DOHH2 (cell line): Measurements from ENCODE around the gene HSF5.

Source experiments
- H3F3A ChIP-seq: fragments of 200-600 bp; sonication (generic), shearing (Covaris generic); 2 replicates; pipeline ENCODE4 v1.6.0; 2016; ENCODE audit warnings: antibody characterized with exemption, mild to moderate bottlenecking; ENCODE audit not compliant: control insufficient read depth, insufficient read depth
- H3K27ac ChIP-seq: fragments of 200-600 bp; sonication (generic); 2 replicates; pipeline ENCODE4 v1.5.1; 2014; ENCODE audit warnings: low read depth, mild to moderate bottlenecking, low read length, moderate library complexity
- H3K27me3 ChIP-seq: fragments of 200-600 bp; sonication (generic); 2 replicates; pipeline ENCODE4 v1.6.1; 2014; ENCODE audit warnings: mild to moderate bottlenecking, low read length, mixed read lengths; ENCODE audit not compliant: control insufficient read depth
- H3K36me3 ChIP-seq: fragments of 200-600 bp; sonication (generic); 2 replicates; pipeline ENCODE4 v1.6.1; 2014; ENCODE audit warnings: mild to moderate bottlenecking, low read length, moderate library complexity, mixed read lengths; ENCODE audit not compliant: control insufficient read depth
- H3K4me1 ChIP-seq: fragments of 200-600 bp; sonication (generic); 2 replicates; pipeline ENCODE4 v1.6.1; 2014; ENCODE audit warnings: mild to moderate bottlenecking, low read length, mixed read lengths; ENCODE audit not compliant: control insufficient read depth
- H3K4me2 ChIP-seq: fragments of 200-600 bp; sonication (generic); 2 replicates; pipeline ENCODE4 v1.6.0; 2014; ENCODE audit warnings: mild to moderate bottlenecking, low read length, moderate library complexity
- H3K4me3 ChIP-seq: fragments of 200-600 bp; sonication (generic); 2 replicates; pipeline ENCODE4 v1.5.1; 2014; ENCODE audit warnings: mild to moderate bottlenecking, low read length, mixed read lengths
- H3K79me2 ChIP-seq: fragments of 200-600 bp; sonication (generic); 2 replicates; pipeline ENCODE4 v1.6.1; 2014; ENCODE audit warnings: mild to moderate bottlenecking, low read length, mixed read lengths; ENCODE audit not compliant: control insufficient read depth
- H3K9me2 ChIP-seq: fragments of 200-600 bp; sonication (generic); replicated peaks from 2 replicates; pipeline ENCODE4 v1.6.1; 2014; ENCODE audit warnings: mild to moderate bottlenecking, low read length, mixed read lengths; ENCODE audit not compliant: control insufficient read depth
- H3K9me3 ChIP-seq: fragments of 200-600 bp; sonication (generic); 2 replicates; pipeline ENCODE4 v1.6.1; 2014; ENCODE audit warnings: antibody characterized with exemption, low read length, mixed read lengths; ENCODE audit not compliant: control insufficient read depth, insufficient read depth
- H4K20me1 ChIP-seq: fragments of 200-600 bp; sonication (generic); 2 replicates; pipeline ENCODE4 v1.6.0; 2014; ENCODE audit warnings: low read depth, mild to moderate bottlenecking, antibody characterized with exemption, low read length, moderate library complexity; ENCODE audit not compliant: control insufficient read depth, insufficient read depth
- EZH2phosphoT487 ChIP-seq: fragments of 200-600 bp; sonication (generic); IDR thresholded peaks from 2 replicates; pipeline ENCODE4 v1.6.1; 2017; ENCODE audit warnings: borderline replicate concordance, mild to moderate bottlenecking, antibody characterized with exemption, low read length, moderate library complexity, mixed read lengths
- TF ChIP-seq, protein P1 (sequence below): fragments of 200-600 bp; sonication (generic); IDR thresholded peaks from one replicate; pipeline ENCODE4 v1.5.1; 2014; ENCODE audit warnings: antibody characterized with exemption, mild to moderate bottlenecking, low read depth, low read length; ENCODE audit not compliant: poor library complexity, severe bottlenecking

HSF5 gene

GRCh38 chr17:58412064-58412703 lies 76.0 kb downstream of the HSF5 start:
- H4K20me1 ChIP-seq, result no peaks in the 10 kb centered on the region
- H3K27me3 ChIP-seq, result peaks cover 11% of the 10 kb centered on the region
- peaks cover 16% of the 10 kb centered on the region for H3K4me1 ChIP-seq
- no peak overlapping the region for H3K27ac ChIP-seq
- TF ChIP-seq, protein P1, sequence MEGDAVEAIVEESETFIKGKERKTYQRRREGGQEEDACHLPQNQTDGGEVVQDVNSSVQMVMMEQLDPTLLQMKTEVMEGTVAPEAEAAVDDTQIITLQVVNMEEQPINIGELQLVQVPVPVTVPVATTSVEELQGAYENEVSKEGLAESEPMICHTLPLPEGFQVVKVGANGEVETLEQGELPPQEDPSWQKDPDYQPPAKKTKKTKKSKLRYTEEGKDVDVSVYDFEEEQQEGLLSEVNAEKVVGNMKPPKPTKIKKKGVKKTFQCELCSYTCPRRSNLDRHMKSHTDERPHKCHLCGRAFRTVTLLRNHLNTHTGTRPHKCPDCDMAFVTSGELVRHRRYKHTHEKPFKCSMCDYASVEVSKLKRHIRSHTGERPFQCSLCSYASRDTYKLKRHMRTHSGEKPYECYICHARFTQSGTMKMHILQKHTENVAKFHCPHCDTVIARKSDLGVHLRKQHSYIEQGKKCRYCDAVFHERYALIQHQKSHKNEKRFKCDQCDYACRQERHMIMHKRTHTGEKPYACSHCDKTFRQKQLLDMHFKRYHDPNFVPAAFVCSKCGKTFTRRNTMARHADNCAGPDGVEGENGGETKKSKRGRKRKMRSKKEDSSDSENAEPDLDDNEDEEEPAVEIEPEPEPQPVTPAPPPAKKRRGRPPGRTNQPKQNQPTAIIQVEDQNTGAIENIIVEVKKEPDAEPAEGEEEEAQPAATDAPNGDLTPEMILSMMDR, result no peak
- 0 out of 2 replicates have a peak, but pooled peaks cover 4% of the 10 kb centered on the region for H3F3A ChIP-seq
- H3K9me2 ChIP-seq, result no peaks in the 10 kb centered on the region
- H3K4me2 ChIP-seq, result no peak overlapping the region
- H3K36me3 ChIP-seq, result no peaks in the 10 kb centered on the region
- no peaks in the 10 kb centered on the region for H3K79me2 ChIP-seq
- H3K4me3 ChIP-seq, result no peak overlapping the region
- H3K9me3 ChIP-seq, result no peaks in the 10 kb centered on the region

DNA sequence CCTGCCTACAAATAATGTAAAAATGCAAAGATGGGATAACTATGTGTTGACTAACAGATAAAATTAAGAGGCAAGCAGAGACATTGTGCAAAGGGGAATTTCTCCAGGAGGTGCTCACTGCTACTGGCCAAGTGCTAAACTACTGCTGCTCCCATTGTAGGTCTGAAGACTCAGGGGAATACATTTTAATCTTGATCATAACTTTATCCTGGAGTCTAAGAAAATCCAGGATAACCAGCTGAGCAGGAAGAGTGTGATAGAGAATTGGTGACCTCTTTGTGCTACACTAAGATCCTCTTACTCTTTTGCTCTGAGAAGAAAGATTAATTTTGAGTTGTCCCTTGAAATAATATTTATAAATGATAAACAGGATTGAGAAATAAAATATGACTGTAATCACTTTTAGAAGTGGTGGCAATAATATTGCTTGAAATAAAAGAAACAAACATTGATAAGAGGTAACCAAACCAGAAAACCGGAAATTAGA lies 76.8 kb downstream of the HSF5 start:
- TF ChIP-seq, protein P1, result no peak
- no peak for TF ChIP-seq EZH2phosphoT487
- 0 out of 2 replicates have a peak, but pooled peaks cover 2% of the 10 kb centered on the region for H3F3A ChIP-seq
- peaks cover 11% of the 10 kb centered on the region for H3K27me3 ChIP-seq
- H4K20me1 ChIP-seq, result no peaks in the 10 kb centered on the region
- no peak overlapping the region for H3K4me3 ChIP-seq
- peaks cover 8% of the 10 kb centered on the region for H3K4me1 ChIP-seq
- no peak overlapping the region for H3K27ac ChIP-seq
- H3K4me2 ChIP-seq, result no peak overlapping the region
- H3K36me3 ChIP-seq, result no peaks in the 10 kb centered on the region
- no peaks in the 10 kb centered on the region for H3K9me3 ChIP-seq
- H3K79me2 ChIP-seq, result no peaks in the 10 kb centered on the region
- no peaks in the 10 kb centered on the region for H3K9me2 ChIP-seq

DNA sequence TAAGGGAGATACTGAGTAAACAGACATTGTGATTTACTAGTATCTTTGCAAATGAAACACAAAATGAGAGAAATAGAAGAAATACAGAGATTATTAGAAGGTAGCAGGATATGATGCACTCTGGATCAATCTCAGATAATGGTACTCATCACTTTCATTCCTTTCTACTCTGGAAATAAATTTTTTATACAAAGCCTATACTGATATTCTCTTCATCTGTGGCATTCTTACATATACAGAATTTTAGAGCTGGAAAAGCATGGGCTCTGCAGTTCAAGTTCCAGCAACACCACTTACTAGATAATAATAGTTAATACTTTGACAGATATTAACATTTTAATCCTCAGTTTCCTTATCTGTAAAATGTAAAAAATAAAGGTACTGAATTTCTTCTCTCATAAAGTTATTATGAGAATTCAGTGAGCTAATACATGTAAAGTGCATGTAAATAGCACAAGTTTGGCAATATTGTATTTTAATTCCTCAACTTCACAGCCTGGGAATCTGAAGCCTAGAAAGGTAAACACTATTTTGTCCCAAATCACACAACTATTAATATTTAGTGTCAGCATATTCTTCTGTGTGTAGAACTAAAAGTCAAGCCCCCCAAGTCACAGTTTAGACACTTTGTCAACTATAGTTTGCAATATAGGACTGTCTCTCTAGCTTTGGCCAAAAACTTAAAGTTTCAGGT lies 77.3 kb downstream of the HSF5 start:
- H3K79me2 ChIP-seq, result no peaks in the 10 kb centered on the region
- H3K27me3 ChIP-seq, result peaks cover 11% of the 10 kb centered on the region
- H3K27ac ChIP-seq, result no peak overlapping the region
- TF ChIP-seq, protein P1, result no peak
- no peak for TF ChIP-seq EZH2phosphoT487
- no peaks in the 10 kb centered on the region for H3K36me3 ChIP-seq
- 0 out of 2 replicates have a peak, but pooled peaks cover 2% of the 10 kb centered on the region for H3F3A ChIP-seq
- H3K4me1 ChIP-seq, result peaks cover 6% of the 10 kb centered on the region; the same call in 1 of the 2 replicates
- H3K4me3 ChIP-seq, result no peak overlapping the region
- H4K20me1 ChIP-seq, result no peaks in the 10 kb centered on the region
- H3K9me3 ChIP-seq, result no peaks in the 10 kb centered on the region
- H3K4me2 ChIP-seq, result no peak overlapping the region
- no peaks in the 10 kb centered on the region for H3K9me2 ChIP-seq
